Measurements from ENCODE around the gene PARP2. TPM values are rescaled to one million over a fixed set of nuclear protein-coding genes. Genes with fewer than 3 reads are reported as not detected.

Gene PARP2
- total and polyA plus RNA-seq, 9 of the 15 experiments (the other 6 are each of a cell fraction or from before 2014, with no cell fraction given), result 19.7 to 50.5 (median 29.9) TPM

- TF ChIP-seq ZC3H4 (CRISPR knock-in tag; IDR thresholded peaks at IDR 0.05; ENCODE audit: borderline replicate concordance) (no peak), WHSC1 (IDR thresholded peaks at IDR 0.05; ENCODE audit: low read length) (no peak), HMG20A (CRISPR knock-in tag; conservative IDR thresholded peaks at IDR 0.05) (no peak), NFYB (IDR thresholded peaks at IDR 0.05; ENCODE audit: extremely low read depth, insufficient read length) (no peak), HDAC8 (tag; IDR thresholded peaks at IDR 0.05) (no peak), TAF9B (IDR thresholded peaks at IDR 0.05; ENCODE audit: partially characterized antibody) (no peak), TFE3 (CRISPR knock-in tag; IDR thresholded peaks at IDR 0.05) (no peak)
- no peak for DNase-seq (ENCODE audit: extremely low read depth in 1 of 4, low spot score in 3 of 4)
- H4K20me1 ChIP-seq (replicated peaks; ENCODE audit: control insufficient read depth, insufficient read depth, low read length), result no peaks in the 10 kb centered on the region
- no peaks in the 10 kb centered on the region for H3K9me3 ChIP-seq (replicated peaks; ENCODE audit: control insufficient read depth, insufficient read depth, low read depth, low read length)
- no peaks in the 10 kb centered on the region for H3K27me3 ChIP-seq (ENCODE audit: control insufficient read depth in 2 of 2, insufficient read depth in 2 of 2, low read length in 2 of 2)
- H3K79me2 ChIP-seq (ENCODE audit: control insufficient read depth, insufficient read depth, low read length), result no peaks in the 10 kb centered on the region
- H3K4me3 ChIP-seq, result no peak overlapping the region
- no peak for FAIRE-seq
- H3K9me1 ChIP-seq (ENCODE audit: control insufficient read depth, insufficient read depth, low read length), result no peaks in the 10 kb centered on the region
- H3K4me2 ChIP-seq (ENCODE audit: insufficient read depth, low read length), result no peak overlapping the region
- ChIA-PET CTCF (ENCODE audit: low intra/inter-chr PET ratio) (no interaction called here), POLR2A (interaction anchor here (1.1 kb wide), 1 partner anchor 8 kb away, joined by 3 read pairs; no protein-coding TSS in a partner anchor)
- H3K36me3 ChIP-seq (ENCODE audit: control insufficient read depth, insufficient read depth, low read length), result peaks cover 43% of the 10 kb centered on the region; the same call in 2 of the 3 replicates
- H2AFZ ChIP-seq (ENCODE audit: low read depth, low read length), result no peak overlapping the region
- H3K4me1 ChIP-seq (replicated peaks in 1 of 2; ENCODE audit: control insufficient read depth in 2 of 2, insufficient read depth in 2 of 2, low read length in 2 of 2), result no peaks in the 10 kb centered on the region
- H3K9ac ChIP-seq (ENCODE audit: insufficient read depth in 1 of 2, low read depth in 2 of 2, low read length in 2 of 2), result no peak overlapping the region
- intact Hi-C loops (cut with micrococcal nuclease) (no loop called here), in situ Hi-C loops (cut with MboI) (no loop called here)
- WGBS (ENCODE audit: insufficient coverage, low coverage, missing lambda C conversion rate), result 83% methylated on average over 1 of the region's 17 CpGs
- no peak overlapping the region for H3K27ac ChIP-seq (ENCODE audit: extremely low read depth, low read depth, low read length)
- no TSS peak for BruUV-seq (replicated peaks)
- no peak for ATAC-seq
Observed at GRCh38 chr14:20386276-20386855, 42.9 kb downstream of the PARP2 start.

All from K562 (cell line).